Measurements from ENCODE around the gene PYURF. TPM values are rescaled to one million over a fixed set of nuclear protein-coding genes. Genes with fewer than 3 reads are reported as not detected.
"Not testable (repeated sequence)": the region's sequence is repeated elsewhere in the genome, so short reads cannot be mapped to it uniquely, and the experiment has no call there.

PYURF gene, protein sequence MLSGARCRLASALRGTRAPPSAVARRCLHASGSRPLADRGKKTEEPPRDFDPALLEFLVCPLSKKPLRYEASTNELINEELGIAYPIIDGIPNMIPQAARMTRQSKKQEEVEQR
- polyA plus RNA-seq (ENCODE audit: insufficient read depth in 1 of 5, insufficient read length in 5 of 5, low replicate concordance in 1 of 5), result 100 to 1,000 TPM in 4 of 5 donors, 10 to 100 TPM in 1; 99.6 to 135 (median 125) TPM
- long read RNA-seq, donor 1, transcript PYURF-201 (2 exons, 1,361 nt), result major isoform, 117 of 117 reads
- long read RNA-seq, donor 1, partial matches to known transcripts, result 0 of 117 reads
- long read RNA-seq, donor 1, other reads (novel, unspliced or antisense), result 0 of 117 reads
- long read RNA-seq, donor 2, transcript PYURF-201 (2 exons, 1,361 nt), result major isoform, 52 of 52 reads
- long read RNA-seq, donor 2, partial matches to known transcripts, result 0 of 52 reads
- long read RNA-seq, donor 2, other reads (novel, unspliced or antisense), result 0 of 52 reads
- long read RNA-seq, donor 3, transcript PYURF-201 (2 exons, 1,361 nt), result major isoform, 77 of 77 reads
- long read RNA-seq, donor 3, partial matches to known transcripts, result 0 of 77 reads
- long read RNA-seq, donor 3, other reads (novel, unspliced or antisense), result 0 of 77 reads
- long read RNA-seq, donor 4, transcript PYURF-201 (2 exons, 1,361 nt), result major isoform, 54 of 54 reads
- long read RNA-seq, donor 4, partial matches to known transcripts, result 0 of 54 reads
- long read RNA-seq, donor 4, other reads (novel, unspliced or antisense), result 0 of 54 reads
- long read RNA-seq, donor 5, transcript PYURF-201 (2 exons, 1,361 nt), result major isoform, 132 of 132 reads
- long read RNA-seq, donor 5, partial matches to known transcripts, result 0 of 132 reads
- long read RNA-seq, donor 5, other reads (novel, unspliced or antisense), result 0 of 132 reads
- long read RNA-seq, donor 6, transcript PYURF-201 (2 exons, 1,361 nt), result major isoform, 122 of 122 reads
- long read RNA-seq, donor 6, partial matches to known transcripts, result 0 of 122 reads
- long read RNA-seq, donor 6, other reads (novel, unspliced or antisense), result 0 of 122 reads
- long read RNA-seq, donor 7, transcript PYURF-201 (2 exons, 1,361 nt), result major isoform, 89 of 89 reads
- long read RNA-seq, donor 7, partial matches to known transcripts, result 0 of 89 reads
- long read RNA-seq, donor 7, other reads (novel, unspliced or antisense), result 0 of 89 reads
- long read RNA-seq, donor 8, transcript PYURF-201 (2 exons, 1,361 nt), result major isoform, 51 of 51 reads
- long read RNA-seq, donor 8, partial matches to known transcripts, result 0 of 51 reads
- long read RNA-seq, donor 8, other reads (novel, unspliced or antisense), result 0 of 51 reads

DNA sequence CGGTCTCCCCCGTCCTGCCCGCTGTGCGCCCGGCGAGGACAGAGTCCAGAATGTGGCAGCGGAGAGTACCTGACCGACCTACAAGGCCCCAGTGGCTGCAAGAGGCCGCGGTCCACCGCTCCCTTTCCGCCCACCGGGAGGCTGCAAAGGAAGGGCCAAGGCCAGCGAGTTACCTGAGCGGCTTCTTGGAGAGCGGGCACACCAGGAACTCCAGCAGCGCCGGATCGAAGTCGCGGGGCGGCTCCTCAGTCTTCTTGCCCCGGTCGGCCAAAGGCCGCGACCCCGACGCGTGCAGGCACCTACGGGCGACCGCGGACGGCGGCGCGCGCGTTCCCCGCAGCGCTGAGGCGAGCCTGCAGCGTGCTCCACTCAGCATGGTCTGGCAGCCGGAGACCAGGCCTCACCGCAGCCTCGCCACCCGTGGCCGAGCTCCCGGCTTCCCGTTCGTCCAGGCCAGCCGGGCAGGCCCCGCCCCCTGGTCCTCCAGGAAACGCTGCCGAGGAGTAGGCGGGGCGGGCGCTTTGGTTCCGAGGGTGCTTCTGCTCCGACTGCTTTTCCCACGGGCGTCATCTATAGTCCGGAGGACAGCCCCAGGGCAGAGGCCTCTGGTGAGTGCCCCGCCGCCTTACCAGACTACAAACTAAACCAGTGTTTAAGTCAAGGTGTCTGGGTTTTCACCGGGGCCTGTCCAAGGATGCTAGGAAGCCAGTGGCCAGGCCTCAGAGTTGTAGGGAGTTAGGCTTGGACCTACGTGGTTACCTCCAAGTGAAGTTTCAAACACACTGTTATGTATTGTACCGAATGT lies at the start of gene PYURF:
TSS of gene PYURF (minus strand) at position 452 of the 805 bp plus-strand sequence. CDS start at position 376, 76 bp downstream.
- DNase-seq, result peak; percentile 91 to 92

DNA sequence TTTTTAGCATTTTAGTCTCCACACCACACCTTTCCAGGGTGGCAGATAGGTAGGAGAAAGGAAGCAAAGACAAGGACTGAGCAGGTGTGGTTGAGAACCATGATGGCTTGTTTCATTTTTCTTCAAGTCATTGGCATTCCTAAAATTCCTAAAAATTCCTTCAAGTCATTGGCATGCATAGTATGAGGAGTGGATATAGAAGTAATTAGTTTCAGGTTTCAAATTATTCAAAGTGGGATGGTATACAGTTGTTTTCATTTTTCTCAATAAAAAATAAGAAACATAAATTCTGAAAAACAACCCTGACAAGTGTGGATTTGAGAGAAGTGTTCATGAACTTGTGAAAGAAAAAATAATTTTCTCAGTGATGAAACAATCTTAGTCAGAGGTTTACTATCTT lies 46.4 kb upstream of the PYURF start:
- DNase-seq, result no peak

DNA sequence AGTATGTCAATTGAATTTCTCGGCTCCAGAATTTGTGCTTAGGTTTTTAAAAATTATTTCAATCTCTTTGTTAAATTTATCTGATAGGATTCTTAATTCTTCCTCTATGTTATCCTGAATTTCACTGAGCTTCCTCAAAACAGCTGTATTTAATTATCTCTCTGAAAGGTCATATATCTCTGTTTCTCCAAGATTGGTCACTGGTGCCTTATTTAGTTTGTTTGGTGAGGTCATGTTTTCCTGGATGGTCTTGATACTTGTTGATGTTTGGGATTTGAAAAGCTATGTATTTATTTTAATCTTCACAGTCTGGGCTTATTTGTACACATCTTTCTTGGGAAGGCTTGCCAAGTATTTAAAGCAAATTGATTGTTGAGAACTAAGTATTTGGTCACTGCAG lies 44.0 kb upstream of the PYURF start:
- DNase-seq, result no peak

DNA sequence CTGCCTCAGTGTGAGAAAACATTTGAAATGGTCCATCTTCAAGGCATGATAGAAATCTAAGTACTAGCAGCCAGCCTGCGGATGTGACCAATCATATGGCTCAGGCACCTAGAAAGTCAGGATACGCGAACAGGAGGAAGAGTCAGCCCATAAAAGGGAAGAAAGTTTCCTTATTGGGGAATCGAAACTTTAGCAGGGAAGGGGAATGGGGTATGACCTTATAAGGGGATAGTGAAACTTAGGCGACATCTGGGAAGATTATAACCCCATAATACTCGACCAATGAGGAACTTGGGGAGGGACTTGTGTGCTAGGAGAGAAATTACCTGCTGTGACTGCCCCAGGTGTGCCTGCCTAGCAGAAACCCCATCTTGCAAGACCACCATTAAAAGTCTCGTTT lies 26.2 kb upstream of the PYURF start:
- no peak for DNase-seq

DNA sequence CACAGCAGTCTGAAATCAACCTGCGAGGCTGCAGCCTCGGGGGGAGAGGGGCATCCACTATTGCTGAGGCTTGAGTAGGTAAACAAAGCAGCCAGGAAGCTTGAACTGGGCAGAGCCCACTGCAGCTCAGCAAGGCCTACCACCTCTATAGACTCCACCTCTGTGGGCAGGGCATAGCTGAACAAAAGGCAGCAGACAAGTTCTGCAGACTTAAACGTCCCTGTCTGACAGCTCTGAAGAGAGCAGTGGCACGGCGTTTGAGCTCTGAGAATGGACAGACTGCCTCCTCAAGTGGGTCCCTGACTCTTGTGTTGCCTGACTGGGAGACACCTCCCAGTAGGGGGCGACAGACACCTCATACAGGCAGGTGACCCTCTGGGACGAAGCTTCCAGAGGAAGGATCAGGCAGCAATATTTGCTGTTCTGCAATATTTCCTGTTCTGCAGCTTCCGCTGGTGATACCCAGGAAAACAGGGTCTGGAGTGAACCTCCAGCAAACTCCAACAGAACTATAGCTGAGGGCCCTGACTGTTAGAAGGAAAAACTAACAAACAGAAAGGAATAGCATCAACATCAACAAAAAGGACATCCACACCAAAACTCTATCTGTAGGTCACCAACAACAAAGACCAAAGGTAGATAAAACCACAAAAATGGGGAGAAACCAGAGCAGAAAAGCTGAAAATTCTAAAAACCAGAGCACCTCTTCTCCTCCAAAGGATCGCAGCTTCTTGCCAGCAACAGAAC lies 15.9 kb upstream of the PYURF start:
- DNase-seq, result not testable (repeated sequence)

DNA sequence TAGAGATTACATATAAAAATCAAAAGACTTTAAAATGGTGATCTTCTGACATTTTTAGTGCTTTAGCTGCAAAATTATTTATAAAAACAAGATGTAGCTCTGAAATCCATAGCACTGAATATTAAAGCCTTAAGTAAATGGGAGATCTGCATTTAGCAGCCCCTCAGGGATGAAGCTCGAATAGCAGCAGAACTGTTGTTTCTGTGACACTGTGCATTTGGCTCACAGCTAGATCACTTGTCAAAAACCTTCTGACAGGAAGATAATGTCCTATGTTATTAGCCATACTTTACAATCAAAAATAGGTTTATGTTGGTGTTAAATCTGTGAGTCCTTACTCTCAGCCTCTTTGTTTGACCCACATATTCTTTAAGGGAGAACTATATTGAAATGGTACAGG lies 14.1 kb upstream of the PYURF start:
- DNase-seq, result no peak

DNA sequence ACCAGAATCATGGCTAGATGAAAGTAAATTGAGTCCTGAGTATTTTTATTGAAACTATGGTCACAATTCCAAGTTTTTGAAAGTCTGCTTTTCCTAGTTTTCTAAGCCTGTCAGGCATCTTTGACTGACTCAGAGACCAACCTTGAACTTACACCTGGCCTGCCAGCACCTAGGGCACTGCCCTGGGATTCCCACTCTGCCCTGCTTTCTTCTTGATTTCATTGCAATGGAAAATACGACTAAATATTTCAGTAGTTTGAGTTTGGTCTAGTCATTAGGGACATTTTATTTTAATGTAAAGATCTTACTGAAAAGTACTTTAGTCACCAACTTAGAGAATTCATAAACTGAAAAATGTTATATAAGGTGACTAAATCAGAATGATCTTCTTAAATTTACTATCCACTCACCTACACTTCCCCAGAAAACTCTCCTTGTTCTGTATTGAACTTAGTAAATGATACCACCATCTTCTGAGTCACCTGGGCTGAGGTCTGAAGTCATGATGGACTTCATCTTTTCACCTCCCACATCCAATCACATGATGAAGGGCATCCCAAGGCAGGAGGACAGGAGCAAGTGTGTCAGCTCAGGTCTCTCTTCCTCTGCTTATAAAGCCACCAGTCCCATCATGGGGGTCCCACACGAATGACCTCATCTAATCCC lies 11.6 kb upstream of the PYURF start:
- no peak for DNase-seq

DNA sequence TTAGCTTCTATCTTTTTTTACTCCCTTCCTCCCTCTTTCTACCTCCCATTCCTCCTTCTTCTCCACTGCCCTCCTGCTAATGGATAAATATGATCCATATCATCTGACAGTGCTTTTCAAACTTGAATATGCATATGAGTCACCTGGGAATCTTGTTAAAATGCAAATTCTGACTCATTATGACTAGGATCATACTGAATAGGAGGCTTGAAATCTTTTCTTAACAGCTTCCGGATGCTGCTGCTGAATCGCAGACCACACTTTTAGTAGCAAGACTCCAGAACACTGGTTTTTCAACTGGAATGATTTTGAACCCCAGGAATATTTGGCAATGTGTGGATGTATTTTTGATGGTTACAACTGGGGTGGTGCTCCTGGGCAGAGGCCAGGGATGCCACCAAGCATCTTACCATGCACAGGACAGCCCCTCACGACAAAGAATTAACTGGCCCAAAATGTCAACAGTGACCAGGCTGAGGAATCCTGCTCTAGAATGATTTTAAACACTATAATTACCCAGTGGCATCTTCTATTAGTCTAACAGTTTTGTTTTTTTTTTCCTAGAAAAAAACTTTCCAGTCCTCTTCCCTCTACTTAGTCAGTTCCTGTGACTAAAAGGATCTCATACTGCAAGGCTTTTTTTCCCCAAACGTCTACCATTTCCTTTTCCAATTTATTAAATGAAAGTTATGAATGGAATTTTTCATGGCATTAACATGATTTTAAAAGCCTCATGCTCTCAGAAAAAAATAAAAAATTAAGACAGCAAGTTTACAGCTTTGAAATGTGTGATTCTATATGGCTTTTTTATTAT lies 10.6 kb upstream of the PYURF start:
- no peak for DNase-seq

DNA sequence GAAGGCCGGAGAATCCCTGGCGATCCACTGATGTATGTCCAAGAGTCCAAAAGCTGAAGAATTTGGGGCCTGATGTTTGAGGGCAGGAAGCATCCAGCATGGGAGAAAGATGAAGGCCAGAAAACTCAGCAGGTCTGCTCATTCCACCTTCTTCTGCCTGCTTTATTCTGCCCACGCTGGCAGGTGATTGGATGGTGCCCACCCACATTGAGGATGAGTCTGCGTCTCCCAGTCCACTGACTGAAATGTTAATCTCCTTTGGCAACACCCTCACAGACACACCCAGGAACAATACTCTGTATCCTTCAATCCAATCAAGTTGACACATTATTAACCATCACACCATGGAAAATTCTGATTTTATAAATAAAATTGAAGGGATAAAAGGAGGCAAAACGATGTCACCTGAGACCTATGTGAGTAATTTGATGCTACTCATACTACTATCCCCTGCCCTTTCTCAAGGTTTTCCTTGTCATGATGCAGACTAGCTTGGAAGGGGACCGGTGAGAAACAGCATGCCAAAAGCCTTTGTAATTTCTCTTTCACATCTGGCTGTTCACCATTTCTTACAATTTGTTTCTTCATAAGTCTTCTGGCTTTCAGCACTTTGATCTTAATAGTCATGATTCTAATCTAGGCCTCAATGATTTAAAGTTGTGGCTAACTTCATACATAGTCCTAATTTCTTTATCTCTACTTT lies 9.7 kb upstream of the PYURF start:
- no peak for DNase-seq

DNA sequence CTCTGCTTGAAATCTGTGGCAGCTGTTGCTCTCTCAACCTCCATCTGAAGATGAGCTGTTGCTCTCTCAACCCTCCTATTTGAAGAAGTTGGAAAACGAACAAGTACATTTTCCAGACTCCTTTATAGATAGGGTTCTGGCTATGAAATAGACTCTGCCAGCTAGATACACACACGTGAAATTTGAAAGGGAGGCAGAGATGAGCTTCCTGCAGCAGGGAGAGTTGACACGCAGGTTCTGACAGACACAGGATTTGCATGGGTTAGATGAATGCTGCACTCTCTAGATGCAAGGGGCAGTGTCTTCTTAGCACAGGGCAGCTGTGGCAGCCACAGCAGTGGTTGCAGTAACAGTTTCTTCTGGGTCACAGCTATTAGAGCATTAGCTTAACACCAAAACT lies 8.0 kb upstream of the PYURF start:
- no peak for DNase-seq

DNA sequence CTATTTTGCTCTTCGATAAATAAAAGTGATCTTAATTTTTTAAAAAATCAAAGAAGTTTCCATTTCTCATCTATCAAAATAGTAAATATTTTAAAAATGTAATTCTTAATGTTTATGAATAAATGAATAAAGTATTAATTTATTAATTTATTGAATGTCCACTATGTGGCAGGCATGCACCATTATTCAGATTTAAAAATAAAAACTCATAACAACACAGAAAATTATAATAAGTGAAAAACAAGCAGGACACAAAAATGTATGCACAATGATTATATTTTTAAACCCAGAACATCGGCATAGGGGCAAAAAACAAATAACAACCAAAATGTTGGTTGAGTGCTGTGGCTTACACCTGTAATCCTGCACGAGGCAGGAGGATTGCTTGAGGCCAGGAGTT lies 5.3 kb upstream of the PYURF start:
- no peak for DNase-seq

DNA sequence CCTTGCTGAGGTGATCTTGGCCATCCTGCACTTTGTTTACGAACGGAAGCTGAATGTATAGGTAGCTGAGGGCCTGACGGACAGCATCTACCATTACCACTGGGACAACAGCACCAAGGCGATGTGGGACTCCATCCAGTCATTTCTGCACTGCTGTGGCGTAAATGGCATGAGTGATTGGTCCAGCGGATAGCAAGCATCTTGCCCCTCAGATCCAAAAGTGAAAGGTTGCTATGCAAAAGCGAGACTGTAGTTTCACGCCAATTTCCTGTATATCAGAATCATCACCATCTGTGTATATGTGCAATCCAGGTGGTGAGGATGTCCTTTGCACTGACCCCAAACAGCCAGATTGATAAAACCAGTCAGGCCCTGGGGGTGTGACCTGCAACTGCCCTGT lies 4.2 kb upstream of the PYURF start:
- no peak for DNase-seq

DNA sequence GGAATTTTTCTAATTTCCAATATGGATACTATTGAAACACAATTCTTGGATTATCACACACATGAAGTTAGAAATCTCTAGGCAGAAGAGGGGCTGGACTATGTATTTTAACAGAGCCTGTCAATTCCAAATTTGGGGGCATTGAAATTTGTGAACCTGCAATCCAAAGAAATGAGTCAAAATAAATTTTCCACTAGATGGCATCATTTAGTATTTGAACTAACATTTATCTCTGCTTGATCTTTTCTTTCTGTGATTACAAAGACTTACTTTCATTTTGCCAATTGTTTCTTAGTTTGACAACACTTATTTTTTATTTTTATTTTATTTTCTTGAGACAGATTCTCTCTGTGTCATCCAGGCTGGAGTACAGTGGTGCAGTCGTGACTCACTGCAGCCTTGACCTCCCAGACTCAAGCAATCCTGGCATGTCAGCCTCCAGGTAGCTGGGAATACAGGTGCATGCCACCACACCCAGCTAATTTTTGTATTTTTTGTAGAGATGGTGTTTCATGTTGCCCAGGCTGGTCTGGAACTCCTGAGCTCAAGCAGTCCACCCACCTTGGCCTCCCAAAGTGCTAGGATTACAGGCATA lies 2.7 kb upstream of the PYURF start:
- no peak for DNase-seq

DNA sequence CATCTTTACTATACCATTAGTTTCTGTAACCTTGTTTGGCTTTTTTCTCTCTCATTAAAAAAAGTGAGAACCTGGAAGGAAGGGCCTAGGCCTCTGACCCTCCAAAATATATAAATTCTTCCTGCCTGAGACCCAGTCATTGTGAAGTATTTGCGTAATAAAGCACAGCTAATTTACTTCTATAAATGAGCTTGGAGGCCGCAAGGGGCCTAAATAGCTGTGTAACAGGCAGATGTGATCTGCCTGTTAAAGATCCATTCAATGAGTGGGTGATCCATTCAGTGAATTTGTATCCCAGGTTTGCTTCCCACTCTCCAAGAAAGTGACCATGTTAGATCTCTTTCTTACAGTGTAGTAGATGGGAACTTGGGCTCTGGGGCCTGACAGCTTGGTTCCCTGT lies 595 bp upstream of the PYURF start:
- DNase-seq, result no peak

DNA sequence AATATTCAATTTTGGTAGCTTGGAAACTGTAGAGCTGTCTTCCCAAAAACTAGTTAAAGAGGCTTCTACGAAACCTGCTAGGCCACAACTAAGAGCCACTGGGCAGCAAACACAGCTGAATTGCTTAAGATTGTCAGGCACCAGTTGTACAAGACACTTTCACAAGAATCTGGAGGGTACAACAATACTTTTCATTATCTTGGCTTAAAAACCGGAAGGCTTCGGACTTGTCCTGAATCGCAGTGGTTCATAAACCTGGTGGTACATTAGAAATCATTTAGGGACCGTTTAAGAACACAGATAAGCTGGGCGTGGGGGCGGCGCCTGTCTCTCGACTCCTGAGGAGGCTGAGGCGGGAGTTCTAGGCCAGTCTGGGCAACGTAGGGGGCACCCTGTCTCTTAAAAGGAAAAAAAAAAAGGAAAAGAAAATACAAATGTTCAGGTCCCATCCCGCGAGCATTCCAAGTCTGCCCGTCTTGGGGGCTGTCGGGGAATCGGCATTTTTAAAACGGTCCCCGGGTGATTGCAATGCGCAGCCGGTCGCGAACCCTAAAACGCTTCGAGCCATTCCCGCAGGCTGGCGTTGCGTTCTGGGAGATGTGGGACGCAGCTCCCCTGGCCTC lies 763 bp downstream of the PYURF start:
- DNase-seq, result peak; percentile 25 to 34

DNA sequence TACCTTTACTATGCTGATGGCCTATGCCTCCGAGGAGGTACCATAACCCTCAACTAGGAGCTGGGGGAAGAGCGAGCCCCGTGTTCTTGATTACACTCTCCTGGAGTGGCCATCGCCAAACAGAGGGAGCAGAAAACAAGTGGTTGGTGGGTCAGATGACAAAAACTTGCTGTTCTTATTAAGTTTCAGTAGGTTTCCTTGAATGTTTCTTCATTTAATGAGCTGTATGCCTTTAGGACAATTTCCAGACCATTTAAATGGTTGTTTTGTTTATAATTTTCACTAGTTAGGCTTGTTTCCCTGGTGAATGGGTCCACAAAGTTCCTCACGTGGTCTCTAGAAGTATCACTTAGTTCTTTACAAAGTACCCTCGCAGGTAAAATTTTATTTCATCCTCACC lies 4.7 kb downstream of the PYURF start:
- no peak for DNase-seq

DNA sequence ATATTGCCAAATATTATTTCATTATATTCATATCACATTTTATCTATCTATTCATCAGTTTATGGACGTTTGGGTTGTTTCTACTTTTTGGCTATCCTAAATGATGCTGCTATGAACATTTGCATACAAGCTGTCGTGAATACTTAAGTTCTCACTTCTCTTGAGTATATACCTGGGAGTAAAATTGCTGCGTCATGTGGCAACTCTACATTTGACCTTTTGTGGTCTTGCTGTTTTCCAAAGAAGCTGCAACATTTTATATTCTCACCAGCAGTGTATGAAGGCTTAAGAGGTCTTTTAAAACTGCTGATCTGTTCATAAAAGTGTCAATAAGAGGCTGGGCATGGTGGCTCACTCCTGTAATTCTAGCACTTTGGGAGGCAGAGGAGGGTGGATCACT lies 5.8 kb downstream of the PYURF start:
- no peak for DNase-seq

Data from right lung (tissue), 10 donors.